GM18909 (cell line): ENCODE data around the gene SERPIND1.

Experiments used
- ATAC-seq: cut with Tn5 transposase; IDR thresholded peaks from one replicate; pipeline ENCODE4 v1.9.1; 2021; ENCODE audit warnings: mild to moderate bottlenecking; ENCODE audit not compliant: unreplicated experiment, poor library complexity

Gene SERPIND1

GRCh38 chr22:20788627-20789344 is 14.9 kb downstream of the SERPIND1 start:
- no peak for ATAC-seq

GRCh38 chr22:20792221-20792965 is 18.5 kb downstream of the SERPIND1 start:
- ATAC-seq, result no peak

GRCh38 chr22:20792966-20793728 is 19.2 kb downstream of the SERPIND1 start:
- no peak for ATAC-seq

- no peak for ATAC-seq
Measured at GRCh38 chr22:20793748-20794649, 20.1 kb downstream of the SERPIND1 start.

GRCh38 chr22:20794650-20795413 is 20.9 kb downstream of the SERPIND1 start:
- no peak for ATAC-seq

- no peak for ATAC-seq
Measured at GRCh38 chr22:20796731-20797130, 22.8 kb downstream of the SERPIND1 start.

GRCh38 chr22:20798218-20798617 is 24.3 kb downstream of the SERPIND1 start:
- ATAC-seq, result no peak

GRCh38 chr22:20798974-20799373 is 25.1 kb downstream of the SERPIND1 start:
- ATAC-seq, result no peak

- ATAC-seq, result no peak
Measured at GRCh38 chr22:20799449-20799848, 25.5 kb downstream of the SERPIND1 start.

GRCh38 chr22:20802452-20802851 is 28.5 kb downstream of the SERPIND1 start:
- no peak for ATAC-seq

- no peak for ATAC-seq
Measured at GRCh38 chr22:20802922-20803553, 29.1 kb downstream of the SERPIND1 start.

GRCh38 chr22:20803696-20804324 is 29.9 kb downstream of the SERPIND1 start:
- ATAC-seq, result no peak

- no peak for ATAC-seq
Measured at GRCh38 chr22:20804650-20805049, 30.7 kb downstream of the SERPIND1 start.

GRCh38 chr22:20805972-20806471 is 32.1 kb downstream of the SERPIND1 start:
- no peak for ATAC-seq

- ATAC-seq, result no peak
Measured at GRCh38 chr22:20807315-20807752, 33.4 kb downstream of the SERPIND1 start.

GRCh38 chr22:20808844-20809243 is 34.9 kb downstream of the SERPIND1 start:
- no peak for ATAC-seq

- no peak for ATAC-seq
Measured at GRCh38 chr22:20809538-20810185, 35.7 kb downstream of the SERPIND1 start.

GRCh38 chr22:20810645-20811044 is 36.7 kb downstream of the SERPIND1 start:
- ATAC-seq, result no peak
